ENCODE data around the gene PDF.
"Not testable (repeated sequence)": the region's sequence is repeated elsewhere in the genome, so short reads cannot be mapped to it uniquely, and the experiment has no call there.

The PDF gene, protein sequence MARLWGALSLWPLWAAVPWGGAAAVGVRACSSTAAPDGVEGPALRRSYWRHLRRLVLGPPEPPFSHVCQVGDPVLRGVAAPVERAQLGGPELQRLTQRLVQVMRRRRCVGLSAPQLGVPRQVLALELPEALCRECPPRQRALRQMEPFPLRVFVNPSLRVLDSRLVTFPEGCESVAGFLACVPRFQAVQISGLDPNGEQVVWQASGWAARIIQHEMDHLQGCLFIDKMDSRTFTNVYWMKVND

DNA sequence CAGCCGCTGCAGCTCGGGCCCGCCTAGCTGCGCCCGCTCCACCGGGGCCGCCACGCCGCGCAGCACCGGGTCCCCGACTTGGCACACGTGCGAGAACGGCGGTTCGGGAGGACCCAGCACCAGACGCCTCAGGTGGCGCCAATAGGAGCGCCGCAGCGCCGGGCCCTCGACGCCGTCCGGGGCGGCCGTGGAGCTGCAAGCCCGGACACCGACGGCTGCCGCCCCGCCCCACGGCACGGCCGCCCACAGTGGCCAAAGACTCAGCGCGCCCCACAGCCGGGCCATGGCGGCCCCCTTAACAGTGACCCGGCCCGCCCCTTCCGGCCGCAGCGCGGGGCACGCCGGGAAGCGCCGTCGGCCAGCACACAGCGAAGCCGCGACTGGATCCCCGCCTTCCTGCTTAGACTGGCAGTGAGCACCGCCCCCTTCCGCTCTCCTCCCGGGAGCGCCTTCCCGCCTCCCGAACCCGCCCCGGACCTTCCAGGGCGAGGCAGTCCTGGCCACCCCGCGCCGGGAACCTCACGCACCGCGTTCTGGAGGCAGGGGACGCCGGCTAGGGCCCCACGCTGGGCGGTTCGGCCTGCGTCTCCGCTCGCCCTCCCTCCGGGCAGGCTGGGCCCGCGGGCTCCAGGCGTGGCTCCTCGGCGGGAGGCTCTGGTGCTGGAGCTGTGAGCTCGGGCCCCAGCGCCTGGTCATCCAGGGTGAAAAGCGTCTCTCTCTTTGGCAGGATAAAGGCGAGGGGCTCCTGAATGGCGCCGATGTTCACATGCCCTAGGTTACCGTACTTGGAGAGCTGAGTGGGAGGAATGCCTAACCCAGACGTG lies at the start of gene PDF:
Gene PDF (minus strand): TSS at position 303 of the 824 bp plus-strand sequence. CDS start 18 bp downstream, at position 285.
- DNase-seq, result peak; percentile 91

DNA sequence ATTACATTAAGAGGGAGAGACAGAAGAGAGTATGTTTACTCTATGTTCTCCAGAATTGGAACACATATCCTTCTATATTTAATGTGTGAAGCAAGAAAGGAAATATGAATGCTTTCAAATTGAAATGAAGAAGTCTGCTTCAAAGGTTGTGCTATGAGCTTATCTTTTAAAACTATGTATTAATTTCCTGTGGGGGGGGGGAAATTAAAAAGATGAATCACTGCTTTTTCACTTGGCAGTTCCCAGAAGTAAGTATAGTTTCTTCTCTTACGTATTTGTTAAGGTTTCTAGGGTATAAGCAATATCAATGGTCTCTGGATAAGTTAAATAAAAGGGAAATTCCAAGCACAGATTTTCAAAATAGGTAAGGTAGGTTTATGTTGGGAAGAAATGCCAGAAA lies 48.4 kb upstream of the PDF start:
- no peak for DNase-seq

DNA sequence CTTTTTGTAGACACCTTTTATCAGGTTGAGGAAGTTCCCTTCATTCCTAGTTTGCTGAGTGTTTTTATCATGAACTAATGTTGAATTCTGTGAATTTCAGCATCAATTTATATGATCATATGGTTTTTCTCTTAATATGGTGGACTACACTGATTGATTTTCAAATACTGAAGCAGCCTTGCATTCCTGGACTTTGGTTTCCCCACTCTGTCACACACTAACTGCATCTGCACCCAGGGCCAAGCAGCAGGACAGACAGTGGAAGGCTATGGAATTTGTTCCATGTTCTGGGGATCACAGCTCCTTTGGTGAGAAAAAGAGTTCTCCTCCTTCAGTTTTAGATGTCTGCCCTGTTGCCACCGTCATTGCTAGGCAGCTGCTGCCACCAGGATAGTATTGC lies 47.6 kb upstream of the PDF start:
- no peak for DNase-seq

DNA sequence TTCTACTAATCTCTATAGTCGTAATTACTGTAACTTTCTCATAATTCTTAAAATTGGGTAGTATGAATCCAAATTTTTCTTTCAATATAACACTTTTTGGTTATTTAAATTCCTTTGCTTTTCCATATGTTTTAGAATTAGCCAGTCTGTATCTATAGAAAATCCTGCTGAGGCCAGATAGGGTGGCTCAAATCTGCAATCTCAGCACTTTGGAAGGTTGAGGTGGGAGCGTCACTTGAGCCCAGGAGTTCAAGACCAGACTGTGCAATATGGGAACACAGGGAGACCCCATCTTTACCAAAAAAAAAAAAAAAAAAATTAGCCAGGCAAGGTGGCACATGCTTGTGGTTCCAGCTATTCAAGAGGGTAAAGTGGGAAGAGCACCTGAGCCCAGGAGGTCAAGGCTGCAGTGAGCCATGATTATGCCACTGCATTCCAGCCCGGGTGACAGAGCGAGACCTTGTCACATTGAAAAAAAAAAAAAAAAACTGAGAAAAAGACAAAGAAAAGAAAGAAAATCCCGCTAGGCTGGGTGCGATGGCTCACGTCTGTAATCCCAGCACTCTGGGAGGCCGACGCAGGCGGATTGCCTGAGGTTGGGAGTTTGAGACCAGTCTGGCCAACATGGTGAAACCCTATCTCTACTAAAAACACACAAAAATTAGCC lies 46.1 kb upstream of the PDF start:
- no peak for DNase-seq

DNA sequence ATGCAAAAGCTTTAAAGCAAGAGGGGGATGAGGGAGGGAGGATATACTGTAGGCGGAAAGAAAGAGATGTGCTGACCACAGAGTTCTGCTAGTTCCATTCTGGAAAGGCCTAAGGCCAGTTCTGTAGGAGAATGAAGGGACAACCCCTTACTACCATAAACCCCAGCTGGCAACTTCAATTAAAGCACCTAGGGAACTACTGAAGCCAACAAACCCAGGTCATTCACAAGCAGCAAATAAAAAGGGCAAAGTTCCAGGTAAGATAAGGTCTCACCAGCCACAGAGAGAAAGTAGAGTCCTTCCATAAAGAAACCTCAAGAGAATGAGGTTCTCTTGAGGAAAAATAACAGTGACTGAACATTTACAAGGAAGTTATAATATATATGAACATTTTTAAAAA lies 42.6 kb upstream of the PDF start:
- DNase-seq, result no peak

DNA sequence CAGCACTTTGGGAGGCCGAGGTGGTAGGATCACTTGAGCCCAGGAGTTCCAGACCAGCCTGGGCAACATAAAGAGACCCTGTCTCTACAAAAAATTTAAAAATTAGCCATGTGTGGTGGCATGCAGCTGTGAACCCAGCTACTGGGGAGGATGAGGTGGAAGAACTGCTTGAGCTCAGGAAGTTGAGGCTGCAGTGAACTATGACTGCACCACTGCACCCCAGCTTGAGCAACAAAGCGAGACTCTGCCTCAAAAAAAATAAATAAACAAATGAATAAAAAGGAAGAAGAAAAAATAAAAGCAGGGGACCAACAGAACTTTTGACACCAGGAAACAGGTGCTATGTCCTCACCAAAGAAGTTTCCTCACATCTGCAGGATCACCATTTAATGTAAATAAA lies 41.2 kb upstream of the PDF start:
- DNase-seq, result no peak

DNA sequence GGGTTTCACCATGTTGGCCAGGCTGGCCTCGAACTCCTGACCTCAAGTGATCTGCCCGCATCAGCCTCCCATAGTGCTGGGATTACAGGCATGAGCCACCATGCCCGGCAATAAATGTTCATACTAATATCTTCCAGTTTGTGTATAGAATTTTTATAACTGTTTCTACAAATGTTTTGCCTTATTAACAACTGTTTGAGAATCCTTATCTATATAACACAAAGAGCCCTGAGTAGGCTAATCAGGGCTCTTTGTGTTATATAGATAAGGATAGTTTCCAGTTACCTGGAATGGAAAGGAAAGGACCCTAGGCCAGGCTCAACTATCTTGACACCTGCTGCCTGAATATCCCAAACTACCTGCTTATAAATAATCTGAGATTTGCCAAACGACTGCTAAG lies 38.5 kb upstream of the PDF start:
- DNase-seq, result no peak

DNA sequence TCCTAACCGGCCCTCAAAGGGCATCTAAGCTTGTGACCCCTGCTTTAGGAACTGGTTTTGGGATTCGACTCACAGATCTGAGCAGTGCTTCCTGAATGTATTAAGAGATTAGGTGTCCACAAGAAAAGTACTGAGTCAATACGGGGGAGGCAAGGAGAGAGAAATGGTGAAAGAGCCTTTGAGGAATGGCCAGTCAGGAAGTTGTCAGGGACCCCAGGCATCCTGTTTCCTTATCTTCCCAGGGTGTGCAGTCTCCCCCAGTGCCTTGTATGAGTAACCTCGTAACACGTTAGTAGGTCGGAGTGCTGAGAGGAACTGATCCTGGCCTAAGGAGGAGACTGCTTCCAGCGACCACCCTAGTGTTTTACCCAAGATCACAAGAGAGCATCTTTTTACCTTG lies 37.6 kb upstream of the PDF start:
- DNase-seq, result no peak

DNA sequence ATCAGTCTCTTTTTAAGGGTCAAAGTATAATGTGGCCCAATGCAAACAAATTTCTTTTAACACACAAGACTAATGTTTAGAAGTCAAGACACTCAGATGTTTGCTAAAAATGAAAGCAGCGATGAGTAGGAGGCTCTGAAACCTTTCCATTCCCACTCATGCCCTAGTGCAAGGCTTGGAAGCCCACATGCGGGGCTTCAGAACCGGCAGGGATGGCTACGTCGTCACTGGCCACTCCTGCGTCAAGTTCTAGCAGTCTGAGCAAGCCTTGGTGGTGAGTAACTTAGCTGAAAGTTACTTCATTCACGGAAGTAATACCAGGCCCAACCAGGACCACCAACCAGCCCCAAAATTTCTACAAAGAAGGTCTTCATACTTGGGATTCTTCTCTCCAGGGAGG lies 36.0 kb upstream of the PDF start:
- no peak for DNase-seq

DNA sequence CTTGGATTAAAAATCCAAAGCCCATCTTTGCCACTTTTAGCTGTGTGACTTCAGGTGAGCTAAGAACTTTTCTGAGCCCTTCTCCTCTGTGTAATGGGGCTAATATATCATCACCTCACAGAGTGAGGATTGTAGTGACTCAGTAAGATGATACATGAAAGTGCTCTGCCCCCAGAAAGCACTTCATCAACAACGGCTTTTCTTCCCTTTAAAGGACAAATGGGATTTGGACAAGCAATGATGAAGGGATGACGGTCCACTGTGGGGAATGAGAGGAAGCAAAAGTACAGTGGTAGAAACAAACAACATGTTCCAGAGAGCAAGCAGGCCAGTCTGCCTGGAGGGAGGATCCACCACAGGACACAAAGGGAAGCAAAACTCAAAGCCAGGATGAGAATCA lies 35.5 kb upstream of the PDF start:
- no peak for DNase-seq

DNA sequence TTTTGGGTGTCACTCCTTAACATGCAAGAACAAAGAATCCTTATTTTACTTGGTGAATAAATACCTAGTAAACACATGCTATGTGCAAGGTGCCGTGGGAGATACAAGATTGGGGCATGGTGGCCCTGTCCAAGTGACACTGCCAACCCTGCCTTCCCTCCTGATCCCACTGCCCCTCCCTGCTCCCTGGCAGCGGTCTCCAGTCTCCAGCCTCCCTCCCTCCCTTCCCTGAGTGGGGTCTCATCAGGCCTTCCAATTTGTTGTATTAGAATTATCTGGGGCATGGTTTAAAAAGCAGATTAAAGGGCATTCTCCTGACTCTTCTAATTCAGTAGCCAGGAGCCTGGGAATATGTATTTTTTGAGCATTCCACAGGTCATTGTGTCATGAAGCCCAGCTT lies 33.7 kb upstream of the PDF start:
- DNase-seq, result no peak

DNA sequence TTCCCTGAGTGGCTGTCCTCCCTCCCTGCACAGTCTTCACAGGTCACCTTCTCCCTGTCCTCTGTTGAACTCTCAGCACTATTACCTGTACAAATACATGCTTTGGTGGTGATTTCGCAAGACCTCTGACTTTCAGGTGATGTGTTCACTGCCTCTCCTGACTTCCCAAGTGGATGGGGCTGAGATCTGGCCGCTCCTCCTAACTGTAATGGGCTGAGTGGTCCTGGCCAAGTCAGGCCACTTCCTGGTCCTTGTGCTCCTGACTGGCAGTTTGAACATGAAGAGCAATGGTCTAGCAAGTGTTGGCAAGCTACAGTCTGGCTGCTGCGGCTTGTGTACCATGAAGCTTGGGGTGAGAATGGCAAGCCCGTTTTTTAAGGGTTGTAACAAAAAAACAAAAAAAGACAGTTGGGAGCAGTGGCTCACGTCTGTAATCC lies 32.9 kb upstream of the PDF start:
- DNase-seq, result no peak

DNA sequence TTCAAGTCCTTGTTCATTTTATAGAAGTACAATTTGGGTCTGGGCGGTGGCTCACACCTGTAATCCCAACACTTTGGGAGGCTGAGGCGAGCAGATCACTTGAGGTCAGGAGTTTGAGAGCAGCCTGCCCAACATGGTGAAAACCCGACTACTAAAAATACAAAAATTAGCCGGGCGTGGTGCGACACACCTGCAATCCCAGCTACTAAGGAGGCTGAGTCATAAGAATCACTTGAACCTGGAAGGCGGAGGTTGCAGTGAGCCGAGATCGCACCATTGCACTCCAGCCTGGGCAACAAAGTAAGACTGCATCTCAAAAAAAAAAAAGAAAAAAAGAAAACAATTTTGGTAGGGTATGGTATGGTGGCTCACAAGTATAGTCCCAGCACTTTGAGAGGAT lies 29.7 kb upstream of the PDF start:
- not testable (repeated sequence) for DNase-seq

DNA sequence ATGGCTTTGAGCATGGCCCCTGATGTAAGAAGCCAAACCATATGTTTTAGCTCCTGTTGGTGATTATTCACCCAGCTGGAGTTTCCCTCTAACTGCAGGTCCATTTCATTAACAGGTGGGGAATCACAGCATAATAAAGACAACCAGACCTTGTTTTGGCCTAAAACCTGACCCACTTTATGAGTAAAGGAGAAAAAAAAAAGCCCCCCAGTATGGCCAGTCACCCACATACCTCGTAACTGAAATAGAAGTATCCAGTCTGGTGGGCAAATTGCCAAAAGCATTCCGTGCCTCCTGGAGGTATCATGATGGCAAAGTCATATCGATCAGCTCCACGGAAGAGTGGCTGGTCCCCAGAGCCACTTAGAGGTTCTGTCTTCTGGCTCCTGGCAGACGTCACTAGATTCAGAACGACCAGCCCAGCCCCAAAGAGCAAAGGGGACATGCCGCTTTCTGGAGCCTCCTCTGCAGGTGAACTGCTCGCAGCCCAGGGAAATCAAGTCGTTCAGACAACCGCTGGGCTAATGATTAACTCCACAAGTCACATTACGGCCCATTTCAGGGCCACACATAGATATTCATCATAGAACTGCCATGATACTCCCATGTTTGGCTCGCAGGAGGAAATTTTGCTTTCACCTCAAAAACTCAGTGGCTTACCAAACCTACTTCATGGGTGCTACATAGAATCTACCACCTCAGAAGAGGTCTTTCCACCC lies 21.1 kb upstream of the PDF start, which contains the start of gene TMED6:
Gene TMED6 (minus strand): TSS at position 478 of the 719 bp plus-strand sequence. CDS start 33 bp downstream, at position 445.
- DNase-seq, result no peak

DNA sequence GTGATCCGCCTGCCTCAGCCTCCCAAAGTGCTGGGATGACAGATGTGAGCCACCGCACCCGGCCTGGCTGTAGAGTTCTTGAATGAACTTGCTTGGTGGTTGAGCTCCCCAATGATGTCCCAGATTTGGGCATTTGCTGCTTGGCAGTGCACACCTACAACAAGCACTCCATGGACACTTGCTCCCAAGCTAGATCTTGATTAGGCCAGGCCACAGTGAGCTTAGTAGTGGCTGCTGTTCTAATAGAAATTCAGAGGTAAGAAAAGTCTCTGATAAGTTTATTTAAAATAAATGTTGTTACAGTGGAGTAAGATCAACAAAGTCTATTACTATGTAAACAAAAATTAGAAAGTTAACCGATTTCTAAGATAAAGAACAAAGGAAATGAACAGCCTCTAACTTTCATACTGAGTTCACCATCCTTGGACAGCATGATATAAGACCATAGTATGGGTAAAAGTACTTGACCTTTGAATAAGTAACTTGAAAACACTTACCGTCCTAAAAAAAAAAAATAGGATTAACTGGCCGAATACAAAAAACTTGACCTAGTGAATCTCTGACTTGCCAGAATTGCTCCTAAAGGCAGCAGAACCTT lies 20.2 kb upstream of the PDF start:
- DNase-seq, result no peak

DNA sequence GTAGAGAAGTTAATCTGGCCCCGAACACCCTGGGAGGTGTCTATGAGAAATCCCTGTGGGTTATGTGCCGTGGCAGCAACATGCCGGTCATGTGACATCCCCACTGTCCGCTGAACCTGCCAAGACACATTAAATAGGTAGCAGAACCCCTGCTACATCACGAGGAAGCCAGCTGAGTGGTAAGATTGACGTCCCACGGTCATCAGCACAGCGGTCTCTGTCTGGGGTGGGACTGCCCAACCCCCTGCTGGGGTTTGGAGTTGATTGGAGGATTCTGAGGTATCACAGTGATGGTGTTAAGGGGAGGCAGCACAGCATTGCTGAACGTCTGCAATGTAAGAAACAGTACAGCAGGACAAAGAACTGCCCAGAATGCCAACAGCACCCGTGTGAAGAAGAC lies 19.1 kb upstream of the PDF start:
- no peak for DNase-seq

DNA sequence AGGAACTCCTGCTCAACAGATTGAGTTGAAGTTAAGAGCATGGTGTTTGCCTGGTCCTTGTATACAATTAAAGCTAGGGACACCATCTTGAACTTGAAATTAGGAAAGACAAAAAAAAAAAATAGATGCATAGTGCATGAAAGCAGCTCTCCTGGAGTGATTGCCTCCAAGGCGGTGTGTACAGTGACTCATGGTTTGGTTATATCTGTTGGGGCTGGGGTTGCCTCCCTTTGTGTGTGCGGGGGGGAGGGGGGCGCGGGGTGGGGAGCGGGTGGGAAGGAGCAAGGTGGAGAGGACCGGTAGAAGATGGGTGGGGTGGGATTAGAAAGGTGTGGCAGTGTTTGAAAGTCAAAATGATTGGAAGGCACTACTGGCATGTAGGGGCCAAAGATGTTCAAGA lies 17.8 kb upstream of the PDF start:
- DNase-seq, result no peak

DNA sequence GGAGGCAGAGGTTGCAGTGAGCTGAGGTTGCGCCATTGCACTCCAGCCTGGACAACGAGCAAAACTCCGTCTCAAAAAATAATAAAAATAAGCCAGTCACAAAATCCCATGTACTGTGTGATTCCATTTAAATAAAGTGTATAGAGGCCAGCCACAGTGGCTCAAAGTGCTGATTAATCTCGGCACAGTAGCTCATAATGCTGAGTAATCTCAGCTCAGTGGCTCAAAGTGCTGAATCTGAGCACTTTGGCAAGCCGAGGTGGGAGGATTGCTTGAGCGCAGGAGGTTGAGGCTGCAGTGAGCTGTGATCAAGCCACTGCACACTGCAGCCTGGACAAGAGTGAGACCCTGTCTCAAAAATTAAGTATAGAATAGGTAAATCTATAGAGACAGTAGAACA lies 16.3 kb upstream of the PDF start:
- no peak for DNase-seq

DNA sequence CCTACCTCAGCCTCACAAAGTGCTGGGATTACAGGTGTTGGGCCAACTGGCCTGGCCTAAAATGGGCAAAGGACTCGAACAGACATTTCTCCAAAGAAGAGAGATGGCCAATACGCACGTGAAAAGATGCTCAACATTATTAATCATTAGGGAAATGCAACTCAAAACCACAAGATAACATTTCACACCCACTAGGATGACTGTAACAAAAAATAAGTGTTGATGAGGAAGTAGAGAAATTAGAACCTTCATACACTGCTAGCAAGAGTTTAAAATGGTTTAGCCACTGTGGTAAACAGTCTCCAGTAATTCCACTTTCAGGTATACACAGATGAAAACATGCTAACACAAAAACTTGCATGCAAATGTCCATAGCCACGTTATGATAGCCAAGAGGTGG lies 15.5 kb upstream of the PDF start:
- DNase-seq, result no peak

DNA sequence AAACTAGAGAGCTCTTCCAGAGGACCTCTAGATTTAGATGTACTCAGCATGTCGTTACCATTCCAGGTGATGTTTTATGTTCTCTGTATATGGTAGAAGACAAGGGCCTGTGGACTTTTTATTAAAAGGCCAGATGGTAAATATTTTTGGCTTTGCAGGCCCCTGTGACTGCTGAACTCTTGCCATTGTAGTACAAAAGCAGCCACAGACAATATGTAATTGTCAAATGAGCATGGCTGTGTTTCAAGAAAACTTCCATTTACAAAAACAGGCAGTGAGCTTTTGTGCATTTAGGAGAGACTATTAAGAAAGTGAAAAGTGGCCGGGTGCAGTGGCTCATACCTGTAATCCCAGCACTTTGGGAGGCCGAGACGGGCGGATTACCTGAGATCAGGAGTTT lies 13.8 kb upstream of the PDF start:
- DNase-seq, result no peak

DNA sequence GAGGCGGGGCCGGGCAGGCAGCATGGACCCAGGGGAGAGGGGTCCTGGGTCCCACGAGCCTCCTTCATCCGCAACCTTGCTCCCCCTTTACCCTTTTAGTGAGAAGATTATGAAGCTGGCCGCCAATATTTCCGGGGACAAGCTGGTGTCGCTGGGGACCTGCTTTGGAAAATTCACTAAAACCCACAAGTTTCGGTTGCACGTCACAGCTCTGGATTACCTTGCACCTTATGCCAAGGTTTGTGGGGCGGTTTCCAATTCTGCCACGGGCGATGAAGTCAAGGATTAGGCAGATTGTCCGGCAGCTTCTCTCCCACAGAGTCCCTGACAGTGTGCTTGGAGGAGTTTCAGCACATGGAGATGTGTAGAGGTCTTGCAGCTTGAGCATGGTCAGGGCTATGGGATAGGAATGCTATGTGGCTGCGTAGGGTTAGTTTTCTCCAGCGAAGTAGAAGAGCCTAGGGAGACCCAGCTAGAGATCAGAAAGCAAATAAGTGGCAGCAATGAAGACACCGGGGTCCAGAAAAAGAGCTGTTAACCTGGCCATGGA lies 9.8 kb upstream of the PDF start:
- DNase-seq, result no peak

DNA sequence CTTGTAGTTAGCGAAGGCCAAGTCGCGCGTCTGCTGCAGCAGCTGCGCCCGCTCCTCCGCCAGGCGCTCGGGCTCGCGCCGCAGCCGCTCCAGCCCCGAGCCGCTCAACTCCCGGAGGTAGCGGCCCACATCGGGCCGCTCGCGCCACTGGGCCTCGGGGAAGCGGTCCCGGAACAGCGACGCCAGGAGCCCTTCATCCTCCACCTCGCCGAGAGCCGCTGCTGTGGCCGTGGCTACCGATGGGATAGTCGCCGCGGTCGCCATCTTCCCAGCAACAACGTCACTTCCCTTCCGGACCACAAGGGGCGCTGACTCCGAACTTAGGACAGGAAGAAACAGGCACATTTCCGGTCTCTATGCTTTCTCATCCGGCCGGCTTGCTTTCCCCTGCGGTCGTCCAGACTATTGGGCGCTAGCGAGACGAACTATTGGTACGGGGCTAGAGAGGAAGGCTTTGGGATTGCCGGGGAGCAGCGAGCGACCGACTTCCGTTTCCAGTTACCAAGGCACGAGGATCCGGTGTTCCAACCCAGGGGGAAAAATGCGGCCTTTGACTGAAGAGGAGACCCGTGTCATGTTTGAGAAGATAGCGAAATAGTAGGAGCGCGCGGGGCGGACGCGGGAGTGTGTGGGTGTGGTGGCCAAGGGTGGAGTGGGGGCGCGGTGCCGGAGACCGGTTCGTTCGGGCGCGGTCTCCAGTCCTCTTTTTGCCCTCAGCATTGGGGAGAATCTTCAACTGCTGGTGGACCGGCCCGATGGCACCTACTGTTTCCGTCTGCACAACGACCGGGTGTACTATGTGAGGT lies 9.1 kb upstream of the PDF start, which contains the start of the genes COG8 and NIP7:
Gene COG8 (minus strand): TSS at position 276 of the 806 bp plus-strand sequence. CDS start 12 bp downstream, at position 264.
Gene NIP7 (plus strand): TSS at position 484 of the 806 bp plus-strand sequence. CDS start 58 bp downstream, at position 542.
- peak; percentile 94 for DNase-seq
